Right lobe of liver (tissue), 4 donors: ENCODE data around the gene SCYGR8.

Source experiments
- POLR2A ChIP-seq: fragments of 450-650 bp; IDR thresholded peaks from one replicate; pipeline ENCODE4 v1.6.1; 2017; ENCODE audit warnings: antibody characterized with exemption, mild to moderate bottlenecking
- TF ChIP-seq, protein P1 (sequence below), 4 donors: fragments of 200-600 bp in 3 of 4; fragments of 450-650 bp in 1 of 4; IDR thresholded peaks; one replicate each; pipeline versions ENCODE4 v1.5.1 to v1.8.0; 2016 to 2022; ENCODE audit warnings: antibody characterized with exemption in 4 of 4, mild to moderate bottlenecking in 2 of 4
- donor health status: DM: no; HTN: no; CAD: no.
- donor health status: DM: no; HTN: no; CAD: no.
- donor health status: DM: no; HTN: yes; CAD: no.

DNA sequence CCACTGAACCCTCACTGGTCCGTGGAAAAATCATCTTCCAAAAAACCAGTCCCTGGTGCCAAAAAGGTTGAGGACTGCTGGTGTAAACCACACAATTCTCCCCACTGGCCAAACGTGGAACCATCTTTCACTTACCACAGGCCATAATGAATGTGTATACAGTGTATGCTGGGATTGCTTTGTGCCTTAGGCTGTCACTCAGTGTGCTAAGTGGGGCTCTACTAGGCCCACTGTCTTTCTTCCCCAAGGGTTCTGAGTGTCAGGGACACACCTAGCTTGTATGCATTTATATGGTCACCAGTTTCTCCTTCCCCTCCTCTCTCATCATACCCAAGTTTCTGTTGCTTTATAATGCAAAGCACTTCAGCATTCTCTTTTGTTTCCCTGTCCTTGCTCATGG, 27.2 kb downstream of the SCYGR8 start:
- TF ChIP-seq, protein P1, sequence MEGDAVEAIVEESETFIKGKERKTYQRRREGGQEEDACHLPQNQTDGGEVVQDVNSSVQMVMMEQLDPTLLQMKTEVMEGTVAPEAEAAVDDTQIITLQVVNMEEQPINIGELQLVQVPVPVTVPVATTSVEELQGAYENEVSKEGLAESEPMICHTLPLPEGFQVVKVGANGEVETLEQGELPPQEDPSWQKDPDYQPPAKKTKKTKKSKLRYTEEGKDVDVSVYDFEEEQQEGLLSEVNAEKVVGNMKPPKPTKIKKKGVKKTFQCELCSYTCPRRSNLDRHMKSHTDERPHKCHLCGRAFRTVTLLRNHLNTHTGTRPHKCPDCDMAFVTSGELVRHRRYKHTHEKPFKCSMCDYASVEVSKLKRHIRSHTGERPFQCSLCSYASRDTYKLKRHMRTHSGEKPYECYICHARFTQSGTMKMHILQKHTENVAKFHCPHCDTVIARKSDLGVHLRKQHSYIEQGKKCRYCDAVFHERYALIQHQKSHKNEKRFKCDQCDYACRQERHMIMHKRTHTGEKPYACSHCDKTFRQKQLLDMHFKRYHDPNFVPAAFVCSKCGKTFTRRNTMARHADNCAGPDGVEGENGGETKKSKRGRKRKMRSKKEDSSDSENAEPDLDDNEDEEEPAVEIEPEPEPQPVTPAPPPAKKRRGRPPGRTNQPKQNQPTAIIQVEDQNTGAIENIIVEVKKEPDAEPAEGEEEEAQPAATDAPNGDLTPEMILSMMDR (IDR thresholded peaks at IDR 0.05), result no peak
- TF ChIP-seq POLR2A, result no peak
